Esophagus muscularis mucosa (tissue), 4 donors: ENCODE measurements around the gene RPL38. TPM values are rescaled to one million over a fixed set of nuclear protein-coding genes. Genes with fewer than 3 reads are reported as not detected.

Source experiments
- DNase-seq: peaks from one replicate; pipeline ENCODE4 v3.0.0-alpha.2; 2017; ENCODE audit errors: extremely low spot score
- H3K27ac ChIP-seq, 4 donors: fragments of 200-600 bp; sonication (generic); replicated peaks in 1 of 4; 1 replicate in 3 of 4; 2 replicates in 1 of 4; pipeline ENCODE4 v1.5.1; 2016 to 2019; ENCODE audit warnings: mild to moderate bottlenecking in 1 of 4
- H3K27me3 ChIP-seq, 4 donors: fragments of 200-600 bp; sonication (generic); one replicate each; pipeline versions ENCODE4 v1.5.1 to v1.6.0; 2016 to 2019
- H3K36me3 ChIP-seq, 4 donors: fragments of 200-600 bp; sonication (generic); one replicate each; pipeline ENCODE4 v1.5.1; 2016 to 2019
- H3K4me1 ChIP-seq, 4 donors: fragments of 200-600 bp; sonication (generic); one replicate each; pipeline ENCODE4 v1.5.1; 2016 to 2019
- H3K4me3 ChIP-seq, 4 donors: fragments of 200-600 bp; sonication (generic); 1 replicate in 2 of 4; 2 replicates in 2 of 4; pipeline ENCODE4 v1.5.1; 2016 to 2019; ENCODE audit warnings: mild to moderate bottlenecking in 4 of 4, moderate library complexity in 1 of 4
- H3K9me3 ChIP-seq, 4 donors: fragments of 200-600 bp; sonication (generic); 1 replicate in 3 of 4; 2 replicates in 1 of 4; pipeline ENCODE4 v1.5.1; 2016 to 2019
- CTCF ChIP-seq, 3 experiments: fragments of 200-600 bp in 2 of 3; fragments of 450-650 bp in 1 of 3; sonication (generic) in 2 of 3; IDR thresholded peaks; one replicate each; pipeline ENCODE4 v1.5.1; 2017 to 2019; ENCODE audit warnings: antibody characterized with exemption in 3 of 3, mild to moderate bottlenecking in 2 of 3, moderate library complexity in 1 of 3
- EP300 ChIP-seq: sonication (generic); formaldehyde crosslinking; IDR thresholded peaks from one replicate; pipeline ENCODE4 v1.6.1; 2017; ENCODE audit warnings: antibody characterized with exemption
- POLR2A ChIP-seq: fragments of 450-650 bp; IDR thresholded peaks from one replicate; pipeline ENCODE4 v1.6.1; 2017; ENCODE audit warnings: antibody characterized with exemption, moderate library complexity, mild to moderate bottlenecking, low read depth
- POLR2AphosphoS5 ChIP-seq, 2 donors: sonication (generic); formaldehyde crosslinking; IDR thresholded peaks; one replicate each; pipeline ENCODE4 v1.6.1; 2017; ENCODE audit warnings: antibody characterized with exemption in 2 of 2
- WGBS: methylation state at CpG from one replicate; pipeline ENCODE4 v1.1.5; 2018; 5-methylcytosine and 5-hydroxymethylcytosine counted together
- intact Hi-C: fragments of 100-400 bp; cut with DNase I; formaldehyde crosslinking; loops from one replicate; pipeline ENCODE4 v1.15.1; 2023
- total RNA-seq, 4 donors: library from RNA; depleted of rRNA; stranded (reverse); fragments of >200 nt; gene quantifications; one replicate each; pipeline versions ENCODE4 v1.1.0 to v1.2.1, GENCODE V29; 2016

The RPL38 gene
- total RNA-seq, 4 donors from 2014 or later: 445 to 1,296 (median 979) TPM

DNA sequence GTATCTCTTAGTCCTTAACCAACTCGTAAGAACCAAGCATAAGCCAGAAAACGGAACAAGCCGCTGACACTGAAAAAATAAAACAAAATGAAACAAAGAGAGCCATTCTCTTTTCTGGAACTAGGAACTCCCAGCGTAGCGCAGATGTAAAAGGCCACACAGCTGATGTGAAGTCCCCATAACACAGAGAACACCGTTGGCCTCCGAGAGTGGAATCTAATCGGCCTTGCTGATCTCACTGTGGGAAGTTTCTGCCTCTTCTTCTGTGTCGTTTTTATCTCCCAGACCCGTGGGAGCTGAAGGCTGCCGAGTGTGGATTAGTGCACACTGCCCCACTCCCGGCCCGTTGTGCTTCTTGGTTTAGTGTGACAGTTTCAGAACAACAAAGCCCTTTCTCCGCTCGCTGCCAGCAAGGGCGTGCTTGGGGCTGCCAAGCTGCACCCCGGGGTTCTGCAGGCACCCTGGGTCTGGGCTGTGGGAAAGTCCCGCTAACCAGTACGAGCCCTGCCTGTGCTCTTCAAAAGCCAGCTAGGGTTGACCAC lies 31.6 kb downstream of the RPL38 start:
- WGBS: 64% methylated on average over 15 of the region's 19 CpGs
- DNase-seq: no peak
- Histone ChIP-seq H3K9me3 (no peaks in the 10 kb centered on the region), H3K27ac (peak overlapping the region; percentile 21 to 54 (median 48)), H3K36me3 (peaks cover 0 to 34% (median 18%) of the 10 kb centered on the region in 4 donors), H3K4me1 (peaks cover 14 to 31% (median 17%) of the 10 kb centered on the region in 4 donors), H3K27me3 (no peaks in the 10 kb centered on the region), H3K4me3 (no peak overlapping the region)
- no peak for TF ChIP-seq POLR2AphosphoS5 (IDR thresholded peaks at IDR 0.05)
- TF ChIP-seq CTCF (IDR thresholded peaks at IDR 0.05): no peak
- no peak for TF ChIP-seq POLR2A
- TF ChIP-seq EP300: no peak
- intact Hi-C loops: no loop called here

GRCh38 chr17:74235911-74236371 lies 32.5 kb downstream of the RPL38 start:
- H3K9me3 ChIP-seq: no peaks in the 10 kb centered on the region
- 59% methylated on average over 8 of the region's 8 CpGs for WGBS
- H3K36me3 ChIP-seq: peaks cover 0 to 25% (median 14%) of the 10 kb centered on the region in 4 donors
- no peaks in the 10 kb centered on the region for H3K27me3 ChIP-seq
- no peak overlapping the region for H3K4me3 ChIP-seq
- no peak for DNase-seq
- no peak for TF ChIP-seq CTCF (IDR thresholded peaks at IDR 0.05)
- TF ChIP-seq EP300: no peak
- no peak for TF ChIP-seq POLR2A
- no peak for TF ChIP-seq POLR2AphosphoS5 (IDR thresholded peaks at IDR 0.05)
- H3K27ac ChIP-seq: no peak overlapping the region
- peaks cover 21 to 40% (median 24%) of the 10 kb centered on the region in 4 donors for H3K4me1 ChIP-seq
- intact Hi-C loops: no loop called here

DNA sequence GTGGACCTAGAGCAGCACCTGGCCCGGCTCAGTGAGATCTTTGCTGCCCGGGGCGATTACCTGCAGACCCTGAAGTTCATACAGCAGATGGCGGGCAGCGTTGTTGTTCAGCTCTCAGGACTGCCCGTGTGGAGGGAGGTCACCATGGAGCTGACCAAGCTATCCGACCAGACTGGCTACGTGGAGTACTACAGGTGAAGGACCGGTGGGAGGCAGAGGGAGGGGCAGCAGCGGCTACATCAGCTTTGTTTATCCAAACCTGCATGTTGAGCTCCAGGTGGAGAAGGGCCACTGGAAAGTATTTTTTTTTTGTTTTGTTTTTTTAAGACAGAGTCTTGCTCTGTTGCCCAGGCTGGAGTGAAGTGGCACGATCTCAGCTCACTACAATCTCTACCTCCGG lies 33.8 kb downstream of the RPL38 start:
- Histone ChIP-seq H3K27me3 (no peaks in the 10 kb centered on the region), H3K4me3 (no peak overlapping the region), H3K36me3 (peaks cover 0 to 13% (median 6%) of the 10 kb centered on the region in 4 donors), H3K4me1 (peaks cover 31 to 49% (median 35%) of the 10 kb centered on the region in 4 donors), H3K27ac (no peak overlapping the region), H3K9me3 (no peaks in the 10 kb centered on the region)
- WGBS: 91% methylated on average over 12 of the region's 12 CpGs
- DNase-seq: no peak
- TF ChIP-seq POLR2AphosphoS5 (IDR thresholded peaks at IDR 0.05) (no peak), CTCF (IDR thresholded peaks at IDR 0.05) (no peak), POLR2A (no peak), EP300 (no peak)
- intact Hi-C loops: no loop called here

DNA sequence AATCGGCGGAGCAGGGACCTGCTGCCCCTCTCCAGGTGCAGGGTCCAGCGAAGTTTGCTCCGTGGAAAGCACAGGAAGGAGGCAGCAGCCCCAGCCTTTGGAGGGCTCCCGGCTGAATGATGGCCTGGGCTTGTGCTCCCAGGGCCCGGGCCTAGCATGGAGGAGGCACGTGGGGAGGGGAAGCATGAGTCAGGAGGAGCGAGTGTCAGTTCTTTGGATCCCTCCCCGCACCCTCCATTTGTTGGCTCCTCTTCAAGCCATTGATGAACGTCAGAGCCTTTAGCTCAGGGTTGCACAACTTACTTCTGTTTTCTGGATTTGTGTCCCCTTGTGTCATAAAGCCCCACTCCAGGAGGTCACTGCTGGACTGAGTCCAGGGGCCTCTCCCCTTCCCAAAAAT lies 35.7 kb downstream of the RPL38 start:
- H3K9me3 ChIP-seq: no peaks in the 10 kb centered on the region
- H3K36me3 ChIP-seq: peaks cover 0 to 23% (median 6%) of the 10 kb centered on the region in 4 donors
- no peak overlapping the region for H3K4me3 ChIP-seq
- no peaks in the 10 kb centered on the region for H3K27me3 ChIP-seq
- TF ChIP-seq POLR2AphosphoS5 (IDR thresholded peaks at IDR 0.05) (peak in 1 of 2 donors; percentile 5), POLR2A (no peak)
- 45% methylated on average over 6 of the region's 10 CpGs for WGBS
- no peak for DNase-seq
- H3K4me1 ChIP-seq: peaks cover 30 to 53% (median 43%) of the 10 kb centered on the region in 4 donors
- no peak overlapping the region for H3K27ac ChIP-seq
- intact Hi-C loops: no loop called here

- peak overlapping the region in 1 of 4 donors; percentile 15 for H3K27ac ChIP-seq
- 68% methylated on average over 11 of the region's 11 CpGs for WGBS
- no peaks in the 10 kb centered on the region for H3K9me3 ChIP-seq
- DNase-seq: no peak
- TF ChIP-seq POLR2A: no peak
- no peak for TF ChIP-seq EP300
- TF ChIP-seq POLR2AphosphoS5 (IDR thresholded peaks at IDR 0.05): no peak
- no peak for TF ChIP-seq CTCF (IDR thresholded peaks at IDR 0.05)
- peaks cover 26 to 47% (median 39%) of the 10 kb centered on the region in 4 donors for H3K4me1 ChIP-seq
- H3K27me3 ChIP-seq: no peaks in the 10 kb centered on the region
- peaks cover 0 to 24% (median 6%) of the 10 kb centered on the region in 4 donors for H3K36me3 ChIP-seq
- intact Hi-C loops: no loop called here
- no peak overlapping the region for H3K4me3 ChIP-seq
Observed at GRCh38 chr17:74240618-74241205, 37.2 kb downstream of the RPL38 start.
